NCI-H446 treated with DMSO at 0.1 percent for 48 hours (cell line): Measurements from ENCODE around the gene RETREG2.
A peak's percentile ranks its signal among the peaks of the same experiment; 100 is the strongest.

Experiments
- DNase-seq: peaks from one replicate; lab custom pipeline; 2025; lab: John Stamatoyannopoulos, UW

RETREG2 gene

GRCh38 chr2:219215871-219216534, 37.9 kb downstream of the RETREG2 start:
- no peak for DNase-seq

- no peak for DNase-seq
Measured at GRCh38 chr2:219216535-219216915, 38.5 kb downstream of the RETREG2 start.

GRCh38 chr2:219218217-219218731, 40.2 kb downstream of the RETREG2 start:
- peak; percentile 87 for DNase-seq

- peak; percentile 91 for DNase-seq
Measured at GRCh38 chr2:219218732-219219701, 40.9 kb downstream of the RETREG2 start, which contains the start of gene ABCB6. TSS of gene ABCB6 (minus strand) at chr2:219218958. CDS start at chr2:219218673, 285 bp downstream.

GRCh38 chr2:219219784-219220532, 41.9 kb downstream of the RETREG2 start:
- DNase-seq: no peak

GRCh38 chr2:219220652-219221402, 42.8 kb downstream of the RETREG2 start:
- DNase-seq: no peak

GRCh38 chr2:219221957-219222518, 44.0 kb downstream of the RETREG2 start:
- no peak for DNase-seq

- DNase-seq: no peak
Measured at GRCh38 chr2:219223831-219224610, 45.9 kb downstream of the RETREG2 start.

GRCh38 chr2:219225350-219225749, 47.3 kb downstream of the RETREG2 start:
- DNase-seq: no peak

GRCh38 chr2:219228041-219228910, 50.2 kb downstream of the RETREG2 start:
- DNase-seq: no peak

- no peak for DNase-seq
Measured at GRCh38 chr2:219228911-219229304, 50.8 kb downstream of the RETREG2 start.

- peak; percentile 95 for DNase-seq
Measured at GRCh38 chr2:219229305-219230058, 51.4 kb downstream of the RETREG2 start, which contains the start of the genes ANKZF1 and ATG9A. TSS of gene ANKZF1 (plus strand) at chr2:219229806. CDS start at chr2:219230258, 452 bp downstream. TSS of gene ATG9A (minus strand) at chr2:219229636. CDS start at chr2:219228024, 1,612 bp downstream.

GRCh38 chr2:219230059-219230540, 52.0 kb downstream of the RETREG2 start:
- no peak for DNase-seq

- no peak for DNase-seq
Measured at GRCh38 chr2:219234331-219234730, 56.3 kb downstream of the RETREG2 start.
